TTC549 (cell line): ENCODE results near the gene FNDC3A.
"Not testable (repeated sequence)": the region's sequence is repeated elsewhere in the genome, so short reads cannot be mapped to it uniquely, and the experiment has no call there.

Source experiments
- FAIRE-seq: peaks from 2 replicates; lab custom pipeline; 2012; peaks lifted over from hg19 to GRCh38; lab: Jason Lieb, UNC

Gene FNDC3A

DNA sequence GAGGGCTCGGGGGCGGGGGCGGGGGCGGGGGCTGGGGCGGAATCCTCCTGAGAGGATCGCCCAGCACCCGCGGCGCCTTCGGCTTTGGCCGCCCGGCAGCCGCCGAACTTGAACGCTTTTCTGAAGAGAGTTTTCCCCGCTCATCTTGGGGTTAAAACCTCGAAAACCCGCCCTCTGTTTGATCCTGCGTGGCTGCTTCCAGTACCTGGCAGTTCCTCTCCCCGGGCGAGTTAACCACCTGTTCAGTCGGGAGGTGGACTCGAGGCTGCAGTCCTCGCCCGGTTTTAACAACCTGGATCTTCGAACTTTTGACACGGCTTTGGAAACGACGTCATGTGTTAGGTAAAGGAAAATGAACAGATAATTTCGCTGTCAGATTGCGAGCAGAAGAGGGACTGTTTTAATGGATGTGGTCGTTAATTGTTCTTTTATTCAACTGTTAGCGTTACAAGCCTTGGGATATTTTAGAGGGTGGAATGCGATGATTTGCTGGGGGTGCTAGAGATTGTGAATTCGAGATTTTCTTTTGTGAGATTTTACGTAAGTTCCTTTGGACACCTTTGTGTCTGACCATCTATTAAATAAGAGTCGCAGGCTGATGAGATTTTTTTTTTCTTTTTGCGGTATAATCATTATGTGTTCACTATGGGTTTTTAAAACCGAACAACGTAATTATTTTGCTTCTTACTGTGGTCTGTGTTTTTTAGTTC lies 1.0 kb downstream of the FNDC3A start:
- no peak for FAIRE-seq

DNA sequence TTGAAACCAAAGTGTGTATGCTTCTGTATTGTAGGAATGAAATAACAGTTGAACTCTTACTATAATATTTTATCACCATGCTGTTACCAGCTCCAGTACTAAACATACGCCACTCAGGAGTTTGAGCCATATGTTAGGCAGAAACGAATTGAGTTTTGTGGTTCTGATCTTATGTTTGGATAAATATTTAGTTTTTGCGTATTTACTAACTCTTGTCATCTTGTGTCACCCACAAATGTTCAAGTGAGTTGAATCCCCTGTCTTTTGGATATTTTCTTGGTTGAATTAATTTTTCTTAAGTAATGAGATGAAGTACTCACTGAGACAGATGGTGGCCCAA lies 1.5 kb downstream of the FNDC3A start:
- no peak for FAIRE-seq

GRCh38 chr13:48977973-48978372 lies 2.3 kb downstream of the FNDC3A start:
- FAIRE-seq = no peak

GRCh38 chr13:48978942-48979601 lies 3.4 kb downstream of the FNDC3A start:
- no peak for FAIRE-seq

DNA sequence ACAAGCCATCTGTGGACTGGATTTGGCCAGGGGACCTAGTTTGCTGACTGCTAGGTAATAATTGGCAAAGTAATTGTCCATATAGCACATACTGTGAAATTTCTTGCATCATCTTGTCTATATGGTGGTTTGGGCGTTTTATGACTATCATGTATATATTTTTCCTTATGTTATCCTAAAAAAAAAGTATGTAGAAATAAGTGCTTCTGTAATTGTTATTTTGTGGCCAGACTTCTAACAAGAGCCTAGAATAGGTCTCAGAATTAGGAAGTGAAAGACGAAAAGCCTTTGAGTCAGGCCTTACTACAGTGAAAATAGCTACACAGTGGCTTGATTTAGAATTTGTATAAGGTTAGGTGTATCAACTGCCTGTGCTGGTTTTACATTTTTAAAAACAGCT lies 4.2 kb downstream of the FNDC3A start:
- no peak for FAIRE-seq

- FAIRE-seq = no peak
These were observed 7.6 kb downstream of the FNDC3A start for GRCh38 chr13:48983331-48983730.

- no peak for FAIRE-seq
These were observed 10.0 kb downstream of the FNDC3A start for GRCh38 chr13:48985756-48986155.

DNA sequence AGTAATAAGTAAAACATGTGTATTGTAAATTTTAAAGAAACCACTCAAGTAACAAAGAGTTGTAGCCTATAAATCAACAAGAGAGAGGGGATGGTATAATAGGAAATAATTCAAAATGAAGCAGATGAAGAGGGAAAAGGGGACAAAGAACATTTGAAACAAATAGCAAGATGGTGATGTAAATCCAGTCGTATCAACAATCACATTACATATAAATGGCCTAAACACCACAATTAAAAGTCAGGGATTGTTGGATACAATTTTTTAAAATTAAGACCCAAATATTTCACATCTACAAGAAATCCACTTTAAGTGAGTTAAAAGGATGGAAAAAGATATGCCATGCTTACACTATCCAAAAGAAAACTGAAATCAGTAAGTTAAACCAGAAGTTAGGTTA lies 15.2 kb downstream of the FNDC3A start:
- no peak for FAIRE-seq

DNA sequence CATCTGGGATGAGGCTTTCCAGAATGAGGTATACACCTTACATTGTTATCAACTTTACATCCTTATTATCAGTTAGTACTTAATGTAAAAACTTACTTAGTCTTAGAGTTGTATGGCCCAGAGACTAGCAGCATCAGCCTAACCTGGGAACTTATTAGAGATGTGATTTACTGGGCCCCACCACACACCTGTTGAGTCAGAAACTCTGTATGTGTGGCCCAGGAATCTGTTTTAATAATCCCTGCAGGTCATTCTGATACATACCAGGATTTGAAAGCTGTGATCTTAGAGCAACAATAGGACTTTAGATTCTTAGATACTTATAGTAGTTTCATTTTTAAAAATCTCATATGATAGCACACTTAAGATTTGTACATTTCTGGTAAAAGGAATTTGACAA lies 17.4 kb downstream of the FNDC3A start:
- FAIRE-seq = no peak

GRCh38 chr13:48994706-48995105 lies 19.0 kb downstream of the FNDC3A start:
- no peak for FAIRE-seq

- no peak for FAIRE-seq
These were observed 23.1 kb downstream of the FNDC3A start for GRCh38 chr13:48998641-48999292.

GRCh38 chr13:49000247-49000646 lies 24.5 kb downstream of the FNDC3A start:
- no peak for FAIRE-seq

GRCh38 chr13:49018986-49019635 lies 43.4 kb downstream of the FNDC3A start:
- not testable (repeated sequence) for FAIRE-seq

DNA sequence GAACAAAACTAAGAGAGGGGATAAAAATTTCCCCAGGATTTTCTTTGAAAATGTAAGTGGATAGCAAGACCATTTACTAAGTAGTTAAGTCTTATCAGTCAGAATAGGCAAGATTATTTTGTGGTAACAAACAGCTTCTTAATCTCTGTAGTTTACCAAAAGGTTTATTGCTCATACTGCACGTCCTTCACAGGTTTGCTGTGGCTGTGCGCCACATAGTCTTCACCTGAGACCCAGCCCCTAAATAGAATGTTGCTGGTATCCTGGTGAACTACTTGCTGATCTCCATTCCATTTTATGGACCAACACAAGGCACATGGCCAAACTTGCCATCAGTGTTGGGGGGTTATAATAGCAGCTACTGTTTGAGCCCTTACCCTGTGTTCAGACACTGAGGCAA lies 44.6 kb downstream of the FNDC3A start:
- FAIRE-seq = no peak

GRCh38 chr13:49020940-49021553 lies 45.3 kb downstream of the FNDC3A start:
- no peak for FAIRE-seq

GRCh38 chr13:49021953-49022352 lies 46.2 kb downstream of the FNDC3A start:
- no peak for FAIRE-seq

DNA sequence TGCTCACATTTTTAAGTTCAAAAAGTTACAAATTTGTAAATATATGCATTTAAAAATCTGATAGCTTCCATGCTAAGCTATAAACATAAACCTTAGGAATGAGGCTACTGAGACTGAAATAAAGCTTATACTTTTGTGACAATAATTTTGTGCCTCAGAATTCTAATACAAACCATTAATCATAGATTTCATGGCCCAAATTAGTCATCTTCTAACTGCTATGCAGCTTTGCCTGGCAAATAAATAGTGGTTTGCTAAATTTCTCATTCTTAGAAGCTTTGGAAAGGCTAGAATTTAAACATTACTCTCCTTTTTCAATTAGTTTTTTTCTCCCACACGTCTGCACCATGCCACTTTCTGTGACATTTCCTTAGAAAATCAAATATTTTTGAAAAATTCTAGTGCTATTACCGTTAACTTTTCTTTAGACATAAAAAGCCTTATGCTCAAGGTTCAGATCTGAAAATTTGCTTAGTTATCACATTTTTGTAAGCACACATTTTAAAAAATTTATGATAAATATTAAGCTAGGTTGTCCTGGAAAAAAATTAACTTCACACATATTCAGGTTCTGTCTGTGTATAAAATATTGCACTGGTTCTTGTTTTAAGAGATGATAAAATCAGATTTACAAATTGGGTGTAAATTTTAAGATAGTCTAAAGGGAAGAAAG lies 46.9 kb downstream of the FNDC3A start:
- FAIRE-seq = no peak

DNA sequence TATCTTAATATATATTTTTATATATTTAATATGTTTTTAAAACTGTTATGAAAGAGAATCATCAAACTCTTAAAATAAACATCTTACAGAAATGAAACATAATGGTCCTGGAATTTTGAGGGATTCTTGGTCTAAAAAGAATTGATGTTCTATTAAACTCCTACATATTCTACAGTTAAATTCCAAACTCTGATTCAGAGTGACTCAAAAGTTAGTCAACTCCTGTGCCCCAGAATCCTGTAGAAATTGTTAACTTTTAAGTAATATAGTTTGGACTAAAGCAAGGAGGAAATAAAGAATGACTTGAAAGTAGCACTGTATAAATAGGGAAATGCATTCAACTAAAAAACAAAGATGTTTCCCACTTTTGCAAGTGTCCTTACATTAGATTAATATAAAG lies 47.7 kb downstream of the FNDC3A start:
- no peak for FAIRE-seq

- FAIRE-seq = no peak
These were observed 51.1 kb downstream of the FNDC3A start for GRCh38 chr13:49026851-49027250.

- no peak for FAIRE-seq
These were observed 53.9 kb downstream of the FNDC3A start for GRCh38 chr13:49029570-49029969.

DNA sequence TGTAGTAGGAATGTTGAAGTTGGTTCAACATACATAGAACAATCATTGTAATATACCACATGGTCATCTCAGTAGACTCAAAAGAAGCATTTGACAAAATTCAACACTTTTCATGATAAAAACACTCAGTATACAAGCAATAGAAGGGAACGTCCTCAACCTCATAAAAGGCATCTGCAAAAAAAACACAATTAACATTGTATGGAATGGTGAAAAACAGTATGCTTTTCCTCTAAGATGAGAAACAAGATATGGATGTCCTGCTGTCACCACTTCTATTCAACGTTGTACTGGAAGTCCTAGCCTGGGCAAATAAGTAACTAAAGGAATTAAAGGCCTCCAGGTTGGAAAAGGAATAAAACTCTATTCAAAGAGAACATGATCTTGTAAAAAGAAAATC lies 54.5 kb downstream of the FNDC3A start:
- no peak for FAIRE-seq

DNA sequence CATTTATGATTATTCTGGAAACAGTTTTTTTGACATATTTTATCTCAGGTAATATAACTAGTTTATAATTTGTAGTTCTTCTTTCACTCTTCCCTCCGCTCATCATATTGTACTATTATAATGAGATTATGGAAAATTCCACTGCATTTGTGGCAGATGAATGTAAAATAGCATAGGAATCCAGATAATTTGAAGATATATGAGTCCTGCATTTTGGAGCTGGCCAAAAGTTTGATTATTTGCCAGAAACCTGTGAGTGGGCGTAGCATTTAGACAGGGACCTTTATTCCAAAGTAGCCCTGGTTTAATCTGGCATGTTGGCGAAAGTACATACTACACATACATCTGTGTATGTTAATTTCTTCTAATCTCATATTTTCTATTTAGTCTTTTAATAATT lies 65.2 kb downstream of the FNDC3A start:
- FAIRE-seq = no peak
